Ishikawa (cell line): ENCODE measurements around the gene TMEM244.

Source experiments
- EP300 ChIP-seq: IDR thresholded peaks from 2 replicates; pipeline ENCODE4 v1.6.1; 2012; ENCODE audit warnings: borderline replicate concordance
- RAD21 ChIP-seq: IDR thresholded peaks from 2 replicates; pipeline ENCODE4 v1.6.1; 2012; ENCODE audit warnings: low read depth
- TAF1 ChIP-seq: IDR thresholded peaks from 2 replicates; pipeline ENCODE4 v1.6.1; 2012; ENCODE audit warnings: low read depth, mild to moderate bottlenecking
- TF ChIP-seq, protein P1 (sequence below): IDR thresholded peaks from 2 replicates; pipeline ENCODE4 v1.6.1; 2012; ENCODE audit warnings: low read depth, mild to moderate bottlenecking

DNA sequence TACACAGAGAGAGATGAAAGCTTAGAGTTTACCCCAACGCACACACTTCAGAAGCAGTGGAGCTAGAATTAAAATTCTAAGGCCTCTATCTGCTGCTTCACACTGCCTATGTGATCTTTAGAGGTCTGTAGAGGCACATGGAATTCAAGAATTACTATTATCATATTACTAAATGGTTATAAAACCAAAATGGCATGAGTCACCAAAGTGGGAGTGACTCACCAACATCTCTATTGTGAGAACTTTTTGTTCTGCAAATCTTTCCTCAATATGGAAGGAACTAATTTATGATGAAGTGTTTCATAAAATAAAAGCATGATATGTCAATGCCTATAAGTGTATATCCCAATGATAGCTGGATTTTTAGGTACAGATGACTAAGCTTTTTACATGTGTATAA, 28.5 kb upstream of the TMEM244 start:
- TF ChIP-seq, protein P1, sequence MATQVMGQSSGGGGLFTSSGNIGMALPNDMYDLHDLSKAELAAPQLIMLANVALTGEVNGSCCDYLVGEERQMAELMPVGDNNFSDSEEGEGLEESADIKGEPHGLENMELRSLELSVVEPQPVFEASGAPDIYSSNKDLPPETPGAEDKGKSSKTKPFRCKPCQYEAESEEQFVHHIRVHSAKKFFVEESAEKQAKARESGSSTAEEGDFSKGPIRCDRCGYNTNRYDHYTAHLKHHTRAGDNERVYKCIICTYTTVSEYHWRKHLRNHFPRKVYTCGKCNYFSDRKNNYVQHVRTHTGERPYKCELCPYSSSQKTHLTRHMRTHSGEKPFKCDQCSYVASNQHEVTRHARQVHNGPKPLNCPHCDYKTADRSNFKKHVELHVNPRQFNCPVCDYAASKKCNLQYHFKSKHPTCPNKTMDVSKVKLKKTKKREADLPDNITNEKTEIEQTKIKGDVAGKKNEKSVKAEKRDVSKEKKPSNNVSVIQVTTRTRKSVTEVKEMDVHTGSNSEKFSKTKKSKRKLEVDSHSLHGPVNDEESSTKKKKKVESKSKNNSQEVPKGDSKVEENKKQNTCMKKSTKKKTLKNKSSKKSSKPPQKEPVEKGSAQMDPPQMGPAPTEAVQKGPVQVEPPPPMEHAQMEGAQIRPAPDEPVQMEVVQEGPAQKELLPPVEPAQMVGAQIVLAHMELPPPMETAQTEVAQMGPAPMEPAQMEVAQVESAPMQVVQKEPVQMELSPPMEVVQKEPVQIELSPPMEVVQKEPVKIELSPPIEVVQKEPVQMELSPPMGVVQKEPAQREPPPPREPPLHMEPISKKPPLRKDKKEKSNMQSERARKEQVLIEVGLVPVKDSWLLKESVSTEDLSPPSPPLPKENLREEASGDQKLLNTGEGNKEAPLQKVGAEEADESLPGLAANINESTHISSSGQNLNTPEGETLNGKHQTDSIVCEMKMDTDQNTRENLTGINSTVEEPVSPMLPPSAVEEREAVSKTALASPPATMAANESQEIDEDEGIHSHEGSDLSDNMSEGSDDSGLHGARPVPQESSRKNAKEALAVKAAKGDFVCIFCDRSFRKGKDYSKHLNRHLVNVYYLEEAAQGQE = no peak
- TF ChIP-seq TAF1 (no peak), RAD21 (no peak), EP300 (no peak; the same call in 1 of the 2 replicates)
